Prostate gland (tissue), 2 donors: Measurements from ENCODE around the gene KLHL5. TPM values are rescaled to one million over a fixed set of nuclear protein-coding genes. Genes with fewer than 3 reads are reported as not detected.
"Not testable (repeated sequence)": the region's sequence is repeated elsewhere in the genome, so short reads cannot be mapped to it uniquely, and the experiment has no call there.

ENCODE experiments used
- DNase-seq: peaks from one replicate; pipeline ENCODE4 v3.0.0-alpha.2; 2019; ENCODE audit warnings: low spot score
- H3K27ac ChIP-seq, 2 donors: fragments of 200-600 bp; sonication (generic); 2 replicates each; pipeline ENCODE4 v1.5.1; 2017 to 2019
- H3K27me3 ChIP-seq: fragments of 200-600 bp; sonication (generic); replicated peaks from 2 replicates; pipeline ENCODE4 v1.5.1; 2019; ENCODE audit not compliant: insufficient read depth
- H3K36me3 ChIP-seq, 2 donors: fragments of 200-600 bp; sonication (generic); 1 replicate in 1 of 2; 2 replicates in 1 of 2; pipeline versions ENCODE4 v1.5.1 to v1.8.1; 2017 to 2019
- H3K4me1 ChIP-seq: fragments of 200-600 bp; sonication (generic); replicated peaks from 2 replicates; pipeline ENCODE4 v1.5.1; 2019
- H3K4me3 ChIP-seq, 2 donors: fragments of 200-600 bp; sonication (generic); 2 replicates each; pipeline ENCODE4 v1.5.1; 2017 to 2019
- H3K9me3 ChIP-seq: fragments of 200-600 bp; sonication (generic); 2 replicates; pipeline ENCODE4 v1.5.1; 2017
- CTCF ChIP-seq, 4 experiments: fragments of 200-600 bp in 2 of 4; fragments of 450-650 bp in 2 of 4; sonication (generic) in 2 of 4; IDR thresholded peaks; 1 replicate in 3 of 4; 2 replicates in 1 of 4; pipeline ENCODE4 v1.5.1; 2016 to 2019; ENCODE audit warnings: antibody characterized with exemption in 4 of 4, mild to moderate bottlenecking in 2 of 4, moderate library complexity in 2 of 4
- POLR2A ChIP-seq: fragments of 450-650 bp; IDR thresholded peaks from one replicate; pipeline ENCODE4 v1.6.1; 2016; ENCODE audit warnings: antibody characterized with exemption, mild to moderate bottlenecking
- POLR2AphosphoS5 ChIP-seq: sonication (generic); formaldehyde crosslinking; IDR thresholded peaks from one replicate; pipeline ENCODE4 v1.6.1; 2017; ENCODE audit warnings: antibody characterized with exemption
- WGBS: methylation state at CpG from one replicate; pipeline ENCODE4 v1.1.5; 2018; 5-methylcytosine and 5-hydroxymethylcytosine counted together
- intact Hi-C: fragments of 100-400 bp; cut with DNase I; formaldehyde crosslinking; loops from one replicate; pipeline ENCODE4 v1.14.2; 2022
- total RNA-seq, 2 donors: library from RNA; depleted of rRNA; stranded (reverse); fragments of >200 nt; gene quantifications; one replicate each; pipeline ENCODE4 v1.1.0, GENCODE V29; 2016

KLHL5 gene
- total RNA-seq, 2 donors from 2014 or later, result 19.8 to 26.1 TPM

GRCh38 chr4:39126256-39127095, 64.4 kb downstream of the KLHL5 start:
- TF ChIP-seq CTCF (IDR thresholded peaks at IDR 0.05) (no peak), POLR2A (no peak), POLR2AphosphoS5 (no peak)
- no peak for DNase-seq
- 87% methylated on average over 11 of the region's 11 CpGs for WGBS
- H3K4me3 ChIP-seq, result no peak overlapping the region
- no peaks in the 10 kb centered on the region for H3K36me3 ChIP-seq
- no peaks in the 10 kb centered on the region for H3K27me3 ChIP-seq
- H3K9me3 ChIP-seq, result no peaks in the 10 kb centered on the region
- intact Hi-C loops, result no loop called here
- H3K27ac ChIP-seq, result no peak overlapping the region
- H3K4me1 ChIP-seq, result no peaks in the 10 kb centered on the region

- Histone ChIP-seq H3K4me1 (peaks cover 4% of the 10 kb centered on the region), H3K27me3 (no peaks in the 10 kb centered on the region), H3K27ac (no peak overlapping the region), H3K36me3 (no peaks in the 10 kb centered on the region), H3K9me3 (no peaks in the 10 kb centered on the region), H3K4me3 (no peak overlapping the region)
- 95% methylated on average over 3 of the region's 3 CpGs for WGBS
- no peak for DNase-seq
- intact Hi-C loops, result loop anchor here (2.0 to 10.0 kb wide), 2 partner anchors 229 to 369 kb away; no protein-coding TSS in a partner anchor
- TF ChIP-seq CTCF (IDR thresholded peaks at IDR 0.05) (no peak), POLR2AphosphoS5 (no peak), POLR2A (no peak)
These were observed 71.6 kb downstream of the KLHL5 start for GRCh38 chr4:39133623-39134022.

GRCh38 chr4:39134683-39135306, 72.8 kb downstream of the KLHL5 start:
- no peak for DNase-seq
- no peaks in the 10 kb centered on the region for H3K9me3 ChIP-seq
- no peaks in the 10 kb centered on the region for H3K36me3 ChIP-seq
- H3K27me3 ChIP-seq, result no peaks in the 10 kb centered on the region
- intact Hi-C loops, result loop anchor here (2.0 to 10.0 kb wide), 2 partner anchors 230 to 370 kb away; no protein-coding TSS in a partner anchor
- H3K27ac ChIP-seq, result no peak overlapping the region
- no peak overlapping the region for H3K4me3 ChIP-seq
- WGBS, result 22% methylated on average over 2 of the region's 2 CpGs
- H3K4me1 ChIP-seq, result peaks cover 4% of the 10 kb centered on the region
- TF ChIP-seq CTCF (IDR thresholded peaks at IDR 0.05) (no peak), POLR2AphosphoS5 (no peak), POLR2A (no peak)

- intact Hi-C loops, result loop anchor here (10.0 kb wide), 1 partner anchor 373 kb away; no protein-coding TSS in a partner anchor
These were observed 76.2 kb downstream of the KLHL5 start for GRCh38 chr4:39138227-39138626.

GRCh38 chr4:39146211-39146610, 84.2 kb downstream of the KLHL5 start:
- no peak for TF ChIP-seq CTCF (IDR thresholded peaks at IDR 0.05)
- TF ChIP-seq POLR2AphosphoS5, result no peak
- TF ChIP-seq POLR2A, result no peak
- DNase-seq, result no peak
- H3K27me3 ChIP-seq, result peaks cover 3% of the 10 kb centered on the region
- no peaks in the 10 kb centered on the region for H3K4me1 ChIP-seq
- intact Hi-C loops, result no loop called here
- no peak overlapping the region for H3K4me3 ChIP-seq
- H3K9me3 ChIP-seq, result no peaks in the 10 kb centered on the region
- H3K27ac ChIP-seq, result no peak overlapping the region
- H3K36me3 ChIP-seq, result no peaks in the 10 kb centered on the region
- WGBS, result 91% methylated on average over 1 of the region's 1 CpG

More at GRCh38 chr4:39138227-39138626, 76.2 kb downstream of the KLHL5 start:
- not testable (repeated sequence) for H3K9me3 ChIP-seq, H3K36me3 ChIP-seq, H3K4me1 ChIP-seq, H3K27me3 ChIP-seq, H3K4me3 ChIP-seq, H3K27ac ChIP-seq, DNase-seq
- WGBS, result 79% methylated on average over 3 of the region's 3 CpGs
